Omental fat pad (tissue), 4 donors: ENCODE results near the gene HAO1. TPM values are rescaled to one million over a fixed set of nuclear protein-coding genes. Genes with fewer than 3 reads are reported as not detected.

Experiments used
- ATAC-seq: fragments of 150-250 bp; one replicate; pipeline ENCODE4 v1.9.1; 2016; ENCODE audit warnings: mild to moderate bottlenecking, moderate library complexity; ENCODE audit not compliant: low FRiP score
- DNase-seq: peaks from one replicate; pipeline ENCODE4 v3.0.0-alpha.2; 2019; ENCODE audit warnings: low spot score
- total RNA-seq, 4 donors: library from RNA; depleted of rRNA; stranded (reverse); fragments of >200 nt; gene quantifications; one replicate each; pipeline ENCODE4 v1.1.0, GENCODE V29; 2016
- TF ChIP-seq, protein P1 (sequence below), 3 donors: fragments of 450-650 bp; IDR thresholded peaks; one replicate each; pipeline ENCODE4 v1.5.1; 2016 to 2017; ENCODE audit warnings: antibody characterized with exemption in 3 of 3, mild to moderate bottlenecking in 3 of 3, moderate library complexity in 2 of 3

Gene HAO1
- total RNA-seq, 4 donors from 2014 or later: not detected

DNA sequence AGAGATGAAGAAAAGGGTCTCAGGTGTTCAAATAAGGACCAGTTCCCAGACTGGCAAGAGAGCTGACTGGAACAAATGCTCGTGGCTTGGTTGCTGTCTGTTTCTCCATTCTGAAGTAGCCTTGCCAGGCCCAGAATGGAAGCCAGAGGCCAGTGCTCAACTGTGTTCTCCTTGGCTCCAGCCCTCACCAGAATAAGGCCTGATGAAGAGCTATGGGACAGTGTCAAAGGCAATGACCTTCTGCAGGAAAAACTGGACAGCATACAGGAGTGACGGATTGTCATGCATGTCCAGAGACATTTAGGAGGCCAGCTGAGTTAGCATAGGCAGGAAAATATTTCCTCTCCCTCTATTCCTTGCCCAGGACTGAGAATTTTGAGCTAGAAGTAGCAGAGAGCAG, 72.2 kb downstream of the HAO1 start:
- DNase-seq: no peak
- ATAC-seq: no peak
- TF ChIP-seq, protein P1, sequence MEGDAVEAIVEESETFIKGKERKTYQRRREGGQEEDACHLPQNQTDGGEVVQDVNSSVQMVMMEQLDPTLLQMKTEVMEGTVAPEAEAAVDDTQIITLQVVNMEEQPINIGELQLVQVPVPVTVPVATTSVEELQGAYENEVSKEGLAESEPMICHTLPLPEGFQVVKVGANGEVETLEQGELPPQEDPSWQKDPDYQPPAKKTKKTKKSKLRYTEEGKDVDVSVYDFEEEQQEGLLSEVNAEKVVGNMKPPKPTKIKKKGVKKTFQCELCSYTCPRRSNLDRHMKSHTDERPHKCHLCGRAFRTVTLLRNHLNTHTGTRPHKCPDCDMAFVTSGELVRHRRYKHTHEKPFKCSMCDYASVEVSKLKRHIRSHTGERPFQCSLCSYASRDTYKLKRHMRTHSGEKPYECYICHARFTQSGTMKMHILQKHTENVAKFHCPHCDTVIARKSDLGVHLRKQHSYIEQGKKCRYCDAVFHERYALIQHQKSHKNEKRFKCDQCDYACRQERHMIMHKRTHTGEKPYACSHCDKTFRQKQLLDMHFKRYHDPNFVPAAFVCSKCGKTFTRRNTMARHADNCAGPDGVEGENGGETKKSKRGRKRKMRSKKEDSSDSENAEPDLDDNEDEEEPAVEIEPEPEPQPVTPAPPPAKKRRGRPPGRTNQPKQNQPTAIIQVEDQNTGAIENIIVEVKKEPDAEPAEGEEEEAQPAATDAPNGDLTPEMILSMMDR (IDR thresholded peaks at IDR 0.05): no peak

DNA sequence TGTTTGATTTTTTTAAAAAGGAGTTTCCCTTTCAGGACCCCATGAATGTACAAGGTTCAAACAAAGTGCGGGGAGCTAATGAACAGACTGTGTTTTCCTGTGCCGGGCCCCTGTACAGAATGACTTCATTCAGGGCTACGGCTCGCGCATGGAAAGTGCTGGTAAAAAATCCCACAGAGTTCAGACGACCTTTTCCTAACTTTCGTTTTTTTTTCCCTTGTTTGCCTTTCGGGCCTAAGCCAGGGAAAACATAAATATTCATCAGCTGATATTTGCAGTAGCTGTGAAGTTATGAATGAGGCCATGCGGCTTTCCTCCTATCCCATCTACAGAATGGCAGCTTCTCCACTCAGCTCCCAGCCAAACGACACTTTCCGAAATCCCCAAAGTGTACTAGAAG, 74.0 kb downstream of the HAO1 start:
- DNase-seq (no peak), ATAC-seq (no peak)
- TF ChIP-seq, protein P1 (IDR thresholded peaks at IDR 0.05): no peak

DNA sequence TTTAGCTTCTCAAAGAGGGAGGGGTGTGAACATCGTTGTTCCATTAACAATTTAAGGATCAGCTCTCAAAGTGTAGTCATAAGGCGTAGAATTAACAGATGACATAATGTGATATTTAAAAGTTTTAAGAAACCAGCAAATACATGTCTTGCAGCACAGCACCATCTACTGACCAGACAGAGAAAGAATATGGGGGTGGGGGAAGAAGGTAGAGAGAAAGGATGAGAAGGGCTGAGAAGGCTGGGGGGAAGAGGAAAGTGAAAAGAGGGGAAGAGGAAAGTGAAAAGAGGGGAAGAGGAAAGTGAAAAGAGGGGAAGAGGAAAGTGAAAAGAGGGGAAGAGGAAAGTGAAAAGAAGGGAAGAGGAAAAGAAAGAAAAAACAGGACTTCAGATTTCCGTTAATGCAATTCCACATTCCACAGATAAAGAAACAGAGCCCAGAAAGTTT, 80.9 kb downstream of the HAO1 start:
- DNase-seq (no peak), ATAC-seq (peak; percentile 68)
- TF ChIP-seq, protein P1 (IDR thresholded peaks at IDR 0.05): no peak

DNA sequence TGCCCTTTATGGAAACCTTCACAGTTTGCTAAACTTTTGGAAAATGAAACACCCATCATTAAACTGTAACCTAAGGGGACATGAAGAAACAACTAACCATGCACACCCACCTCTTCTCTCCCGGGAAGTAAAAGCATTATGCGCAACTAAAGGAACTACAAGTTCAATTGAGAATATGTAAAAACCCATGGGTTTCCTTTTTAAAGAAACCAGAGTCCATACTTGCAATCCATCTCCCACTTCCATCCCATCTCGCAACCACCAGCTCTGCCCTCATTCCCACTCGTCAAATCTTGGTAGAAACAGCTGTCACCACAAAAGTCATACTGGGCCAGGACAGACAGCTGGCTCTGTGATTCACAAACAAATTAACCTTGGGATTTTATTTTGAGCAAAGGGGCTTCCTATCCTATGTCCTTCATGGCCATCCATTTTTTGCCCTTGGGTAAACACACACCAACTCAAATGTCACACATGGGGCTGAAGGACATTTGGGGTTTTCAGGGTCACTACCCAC, 81.5 kb downstream of the HAO1 start:
- ATAC-seq: no peak
- DNase-seq: no peak
- TF ChIP-seq, protein P1 (IDR thresholded peaks at IDR 0.05): no peak

DNA sequence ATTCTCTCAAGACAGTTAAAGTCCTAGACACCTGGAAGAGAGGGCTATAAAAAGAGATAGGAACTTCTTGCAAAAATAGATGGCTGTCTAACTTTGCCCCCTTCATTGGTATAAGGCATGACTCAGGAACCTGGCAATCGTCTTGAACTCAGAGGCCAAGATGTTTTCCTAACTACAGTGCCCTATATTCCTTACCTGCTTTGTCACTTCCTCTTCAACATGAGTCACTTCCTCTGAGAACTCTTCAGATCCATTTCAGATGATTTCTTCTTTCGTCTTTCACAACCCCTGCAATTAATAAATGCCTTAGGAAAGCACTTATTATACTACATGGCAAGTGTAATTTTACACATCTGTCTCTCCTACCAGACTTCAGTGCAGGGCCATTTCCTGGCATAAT, 83.5 kb downstream of the HAO1 start:
- no peak for DNase-seq
- peak; percentile 62 for ATAC-seq
- TF ChIP-seq, protein P1 (IDR thresholded peaks at IDR 0.05): no peak

DNA sequence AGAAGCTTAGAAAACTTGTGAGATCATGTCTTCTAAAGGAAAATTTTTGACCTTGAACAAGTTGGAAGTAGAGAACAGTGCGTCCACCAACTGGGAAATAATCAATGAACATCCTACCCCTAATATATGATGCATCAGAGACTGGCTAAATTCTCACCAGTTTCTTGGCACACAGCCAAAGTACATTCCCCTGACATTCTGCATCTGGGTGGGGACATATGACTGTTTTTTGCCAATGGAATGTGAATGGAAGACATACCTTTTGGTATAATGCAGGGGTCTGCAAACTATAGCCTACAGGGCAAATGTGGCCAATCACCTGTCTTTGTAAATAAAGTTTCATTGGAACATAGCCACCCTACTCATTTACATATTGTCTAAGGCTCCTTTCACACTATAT, 84.7 kb downstream of the HAO1 start:
- no peak for ATAC-seq
- no peak for DNase-seq
- TF ChIP-seq, protein P1 (IDR thresholded peaks at IDR 0.05): no peak

DNA sequence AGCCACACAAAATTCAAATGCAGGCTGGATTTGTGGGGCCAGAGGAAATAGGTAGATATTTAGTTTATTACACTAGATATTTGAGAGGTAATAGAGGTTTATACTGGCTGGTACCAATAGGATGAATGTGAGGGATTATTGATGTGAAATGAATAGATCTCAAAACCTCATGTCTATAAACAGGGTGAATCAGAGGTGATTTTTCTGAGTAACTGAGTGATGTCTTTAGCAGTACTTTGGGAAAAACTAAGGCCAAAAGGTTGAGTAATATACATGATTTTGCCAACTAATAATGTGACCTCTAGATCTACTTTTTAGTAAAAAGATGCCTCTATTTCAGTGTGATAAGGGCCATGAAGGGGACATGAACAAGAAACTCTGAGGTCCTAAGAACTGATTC, 86.8 kb downstream of the HAO1 start:
- TF ChIP-seq, protein P1 (IDR thresholded peaks at IDR 0.05): no peak
- DNase-seq: no peak
- ATAC-seq: no peak
